ENCODE results near the gene ELMOD2.

ELMOD2 gene

GRCh38 chr4:140584439-140584838 lies 60.5 kb downstream of the ELMOD2 start:
- DNase-seq, result no peak

GRCh38 chr4:140595065-140595464 lies 71.1 kb downstream of the ELMOD2 start:
- DNase-seq, result no peak

- no peak for DNase-seq
Observed at GRCh38 chr4:140600408-140600807, 76.4 kb downstream of the ELMOD2 start.

DNA sequence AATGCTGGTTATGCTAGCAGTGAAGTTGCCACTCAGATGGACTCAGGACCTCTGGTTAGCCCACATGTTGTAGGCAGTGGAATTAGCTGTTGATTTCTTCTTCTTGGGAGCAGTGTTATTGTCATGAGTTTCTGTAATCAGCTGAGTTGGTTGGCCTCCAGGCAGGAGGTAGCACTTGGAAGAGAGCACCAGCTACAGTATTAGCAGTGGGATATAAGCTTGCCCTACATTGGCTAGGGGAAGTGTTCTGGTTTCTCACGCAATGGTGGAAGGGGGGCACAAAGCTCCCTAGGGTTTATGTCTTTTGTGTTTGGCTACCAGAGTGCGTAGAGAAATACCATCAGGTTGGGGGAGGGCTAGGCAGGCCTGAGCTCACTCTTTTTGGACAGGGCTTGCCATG lies 78.7 kb downstream of the ELMOD2 start:
- DNase-seq, result no peak

- DNase-seq, result no peak
Observed at GRCh38 chr4:140603286-140603685, 79.3 kb downstream of the ELMOD2 start.
